ENCODE results near the gene ANK3. TPM values are rescaled to one million over a fixed set of nuclear protein-coding genes. Genes with fewer than 3 reads are reported as not detected.
A peak's percentile ranks its signal among the peaks of the same experiment; 100 is the strongest.

Gene ANK3
- total RNA-seq, 1 donor from 2014 or later, result 24.6 TPM

- DNase-seq (ENCODE audit: low read depth), result peak; percentile 18
Observed at GRCh38 chr10:60348982-60349381, 40.7 kb downstream of the ANK3 start.

GRCh38 chr10:60347270-60347669, 42.4 kb downstream of the ANK3 start:
- DNase-seq (ENCODE audit: low read depth), result no peak

- DNase-seq (ENCODE audit: low read depth), result no peak
Observed at GRCh38 chr10:60346661-60347060, 43.0 kb downstream of the ANK3 start.

- no peak for DNase-seq (ENCODE audit: low read depth)
Observed at GRCh38 chr10:60343254-60343653, 46.4 kb downstream of the ANK3 start.

GRCh38 chr10:60341969-60342368, 47.7 kb downstream of the ANK3 start:
- DNase-seq (ENCODE audit: low read depth), result no peak

- no peak for DNase-seq (ENCODE audit: low read depth)
Observed at GRCh38 chr10:60340973-60341372, 48.7 kb downstream of the ANK3 start.

- DNase-seq (ENCODE audit: low read depth), result no peak
Observed at GRCh38 chr10:60339757-60340156, 49.9 kb downstream of the ANK3 start.

- no peak for DNase-seq (ENCODE audit: low read depth)
Observed at GRCh38 chr10:60338786-60339185, 50.9 kb downstream of the ANK3 start.

GRCh38 chr10:60338002-60338564, 51.6 kb downstream of the ANK3 start:
- no peak for DNase-seq (ENCODE audit: low read depth)

GRCh38 chr10:60336901-60337630, 52.6 kb downstream of the ANK3 start:
- no peak for DNase-seq (ENCODE audit: low read depth)

- DNase-seq (ENCODE audit: low read depth), result no peak
Observed at GRCh38 chr10:60335708-60336107, 54.0 kb downstream of the ANK3 start.

GRCh38 chr10:60334991-60335390, 54.7 kb downstream of the ANK3 start:
- no peak for DNase-seq (ENCODE audit: low read depth)

- DNase-seq (ENCODE audit: low read depth), result no peak
Observed at GRCh38 chr10:60332371-60332770, 57.3 kb downstream of the ANK3 start.

- DNase-seq (ENCODE audit: low read depth), result no peak
Observed at GRCh38 chr10:60331886-60332285, 57.8 kb downstream of the ANK3 start.

GRCh38 chr10:60323162-60323561, 66.5 kb downstream of the ANK3 start:
- DNase-seq (ENCODE audit: low read depth), result no peak

GRCh38 chr10:60320666-60321065, 69.0 kb downstream of the ANK3 start:
- no peak for DNase-seq (ENCODE audit: low read depth)

GRCh38 chr10:60316029-60316428, 73.6 kb downstream of the ANK3 start:
- DNase-seq (ENCODE audit: low read depth), result no peak

- no peak for DNase-seq (ENCODE audit: low read depth)
Observed at GRCh38 chr10:60315311-60315710, 74.4 kb downstream of the ANK3 start.

GRCh38 chr10:60314069-60314940, 75.4 kb downstream of the ANK3 start:
- peak; percentile 40 for DNase-seq (ENCODE audit: low read depth)

- DNase-seq (ENCODE audit: low read depth), result no peak
Observed at GRCh38 chr10:60313589-60313952, 76.1 kb downstream of the ANK3 start.

- DNase-seq (ENCODE audit: low read depth), result no peak
Observed at GRCh38 chr10:60312818-60313588, 76.7 kb downstream of the ANK3 start.

GRCh38 chr10:60311821-60312220, 77.9 kb downstream of the ANK3 start:
- no peak for DNase-seq (ENCODE audit: low read depth)

All from myocyte (in vitro differentiated cells).